Activated naive CD4-positive, alpha-beta T cell treated with anti-CD3 and anti-CD28 coated beads, Interleukin-2, amount 50 U/mL, for 16 hours (primary cell): ENCODE results near the gene SERPINA1.

ENCODE experiments used
- DNase-seq: peaks from one replicate; pipeline ENCODE4 v3.0.0-alpha.2; 2020

Gene SERPINA1

DNA sequence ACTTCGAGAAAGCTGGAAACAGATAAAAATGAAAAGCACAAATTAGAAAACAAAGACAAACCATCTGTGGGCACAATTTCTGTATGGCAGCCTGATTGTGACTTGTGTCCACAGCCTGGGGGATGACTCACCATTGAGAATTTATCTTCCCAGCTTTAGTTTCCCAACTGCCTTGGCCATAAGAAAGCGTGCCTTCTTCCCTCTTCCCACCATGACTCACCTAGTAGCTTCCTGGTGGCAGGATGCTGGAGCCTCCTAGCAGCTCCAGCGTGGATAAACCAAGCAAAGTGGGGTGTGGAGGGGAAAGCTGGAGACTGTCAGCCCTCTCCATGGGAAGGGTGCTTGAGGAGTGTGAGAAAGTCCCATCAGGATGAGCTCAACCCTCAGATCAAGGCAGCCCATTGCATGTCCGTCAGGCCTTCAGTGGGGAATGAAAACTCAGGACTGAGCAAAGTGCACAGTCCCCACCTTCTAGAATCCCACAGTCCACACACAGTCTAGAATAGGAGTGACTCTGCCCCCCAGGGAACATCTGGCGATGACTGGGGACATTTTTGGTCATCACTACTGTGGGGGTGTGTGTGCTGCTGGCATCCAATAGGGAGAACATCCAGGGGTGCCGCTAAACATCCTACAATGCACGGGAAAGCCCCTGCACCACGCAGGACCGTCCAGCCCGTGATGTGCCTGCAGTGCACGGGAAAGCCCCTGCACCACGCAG lies 42.9 kb downstream of the SERPINA1 start:
- DNase-seq, result no peak

DNA sequence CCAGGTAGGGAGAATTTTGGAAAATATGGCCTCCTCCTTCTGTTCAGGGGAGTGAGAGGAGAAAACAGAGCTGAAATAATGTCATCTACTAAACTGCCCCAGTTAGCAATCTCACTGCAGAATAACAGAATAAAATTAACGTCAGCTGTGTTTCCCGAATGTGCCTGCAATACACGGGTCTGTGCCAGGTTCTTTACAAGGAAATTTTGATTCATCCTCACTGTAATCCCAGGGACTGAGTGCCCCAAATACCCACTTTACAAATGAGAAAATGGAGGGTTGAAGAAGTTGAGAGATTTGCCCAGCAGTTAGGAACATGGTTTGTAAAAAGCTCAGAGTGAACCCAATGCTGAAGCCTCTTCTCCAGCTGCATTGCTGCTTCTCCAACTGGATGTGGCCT lies 44.0 kb downstream of the SERPINA1 start:
- DNase-seq, result no peak

DNA sequence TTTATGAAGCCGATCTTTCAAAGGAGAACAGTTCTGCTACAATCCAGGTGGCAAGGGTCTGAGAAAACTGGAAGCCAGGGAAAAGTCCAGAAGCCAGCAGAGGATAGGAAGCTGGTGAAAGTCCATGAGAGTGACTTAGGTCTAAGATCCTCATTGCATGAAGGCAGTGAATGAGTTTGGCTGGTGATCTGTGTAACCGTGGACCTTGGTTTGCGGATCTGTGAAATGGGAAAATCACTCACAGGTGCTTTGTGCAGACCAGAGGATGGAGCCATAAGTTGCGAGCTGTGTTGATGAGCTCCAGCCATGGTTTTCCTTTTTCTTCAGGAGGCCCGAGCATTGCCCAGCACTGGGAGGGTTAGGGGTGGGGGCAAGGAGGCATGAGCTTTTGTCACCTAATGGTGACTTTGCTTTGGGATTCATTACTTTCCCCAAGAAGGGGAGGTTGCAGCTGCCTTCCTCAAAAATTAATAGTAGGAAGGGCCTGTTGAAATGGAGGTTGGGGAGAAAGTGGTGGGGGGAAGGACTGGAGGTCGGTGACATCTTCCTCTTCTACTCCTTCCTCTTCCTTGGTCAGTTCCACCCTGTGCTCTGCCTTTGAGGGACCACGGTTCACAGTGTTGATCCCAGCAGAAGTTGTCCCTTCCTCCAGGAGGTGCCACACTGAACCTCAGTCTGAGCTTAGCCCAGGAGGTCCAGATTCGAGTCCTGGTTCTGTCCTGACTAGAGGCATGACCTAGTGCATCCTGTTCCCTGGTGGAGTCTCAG lies 45.0 kb downstream of the SERPINA1 start:
- no peak for DNase-seq

DNA sequence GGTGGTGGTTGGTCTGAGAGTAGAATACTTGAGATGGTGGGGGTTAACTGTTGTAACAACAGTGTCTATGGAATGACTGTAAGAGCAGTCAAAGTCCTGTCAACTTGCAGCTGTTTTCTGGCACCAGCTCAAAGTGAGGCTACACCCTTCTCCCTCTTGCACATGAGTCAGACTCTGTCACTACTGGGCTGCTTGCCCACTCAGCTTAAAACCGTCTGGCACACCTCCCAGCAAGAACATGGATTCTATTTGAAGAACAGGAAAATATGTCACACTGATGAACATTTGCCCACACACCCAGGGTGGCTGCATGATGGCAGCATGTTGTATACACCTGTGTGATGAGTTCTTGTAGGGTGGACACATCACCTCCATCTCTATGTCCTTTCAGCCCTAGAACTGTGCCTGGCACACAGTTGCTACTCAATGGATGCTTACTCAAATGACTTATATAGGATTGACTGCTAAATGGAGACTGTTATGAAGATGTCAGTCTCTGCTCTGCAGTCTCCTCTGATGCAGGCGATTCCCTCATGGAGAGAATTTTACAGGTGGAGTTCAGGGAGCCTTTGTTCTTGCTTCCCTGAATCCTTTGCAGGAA lies 46.0 kb downstream of the SERPINA1 start:
- no peak for DNase-seq

DNA sequence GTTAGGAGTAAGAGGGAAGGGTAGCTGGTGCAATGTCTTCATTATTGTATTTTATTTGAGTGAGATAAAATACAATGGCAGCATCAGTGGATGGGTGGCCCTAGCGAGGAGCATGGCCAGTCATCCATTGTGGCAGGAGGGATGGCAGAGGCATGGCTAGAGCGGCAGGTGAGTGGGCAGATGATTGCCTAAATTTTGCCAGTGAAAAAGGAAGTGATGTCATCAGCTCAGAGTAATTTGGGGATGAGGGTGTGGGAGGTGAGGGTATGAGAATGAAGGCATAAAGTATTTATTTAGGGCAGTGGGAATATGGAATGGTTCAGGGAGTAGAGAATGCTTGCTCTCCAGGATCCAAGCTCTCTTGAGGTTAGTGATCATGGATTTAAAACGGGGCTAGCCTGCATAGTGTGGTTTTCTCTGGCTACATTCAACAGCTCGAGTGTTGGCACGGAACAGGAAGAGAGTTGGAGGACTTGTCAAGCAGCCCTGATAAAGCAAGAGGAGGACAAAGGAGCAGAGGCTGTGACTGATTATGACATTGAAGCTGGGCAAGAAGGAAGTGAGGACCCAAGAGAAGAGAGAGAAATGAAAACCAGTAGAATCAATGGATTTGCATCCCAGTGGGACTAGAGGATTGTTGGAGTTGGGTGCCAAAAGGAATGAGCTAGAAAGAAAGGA lies 46.6 kb downstream of the SERPINA1 start:
- no peak for DNase-seq

DNA sequence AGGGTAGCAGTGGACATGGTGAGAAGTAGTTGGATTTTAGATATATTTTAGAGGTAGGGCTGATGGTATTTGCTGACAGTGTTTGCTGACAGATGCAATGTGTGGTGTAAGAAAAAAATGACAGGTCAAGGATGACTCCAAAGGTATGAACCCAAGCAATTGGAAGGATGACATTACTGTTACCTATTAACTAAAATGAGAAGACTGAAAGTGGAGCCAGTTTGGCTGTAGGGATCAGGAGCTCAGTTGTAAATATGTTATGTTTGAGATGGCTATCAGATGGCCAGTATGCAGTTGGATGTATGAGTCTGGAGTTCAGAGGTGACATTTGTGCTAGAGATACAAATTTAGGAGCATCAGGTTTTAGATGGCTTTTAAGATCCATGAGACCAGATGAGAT lies 47.9 kb downstream of the SERPINA1 start:
- no peak for DNase-seq

DNA sequence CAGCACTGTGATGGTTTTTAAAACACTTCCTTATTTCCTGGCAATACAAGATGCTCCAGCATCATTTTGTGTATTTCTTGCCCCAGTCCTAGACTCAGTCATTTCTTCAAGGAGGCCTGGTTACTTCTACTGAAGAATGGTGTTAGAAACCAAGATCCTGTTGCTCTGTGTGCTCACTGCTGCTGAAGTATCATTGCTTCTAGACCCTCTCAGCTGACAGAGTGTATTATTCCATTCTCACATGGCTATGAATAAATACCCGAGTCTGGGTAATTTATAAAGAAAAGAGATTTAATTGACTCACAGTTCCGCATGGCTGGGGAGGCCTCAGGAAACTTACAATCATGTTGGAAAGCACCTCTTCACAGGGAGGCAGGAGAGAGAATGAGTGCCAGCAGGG lies 50.4 kb downstream of the SERPINA1 start:
- DNase-seq, result no peak

DNA sequence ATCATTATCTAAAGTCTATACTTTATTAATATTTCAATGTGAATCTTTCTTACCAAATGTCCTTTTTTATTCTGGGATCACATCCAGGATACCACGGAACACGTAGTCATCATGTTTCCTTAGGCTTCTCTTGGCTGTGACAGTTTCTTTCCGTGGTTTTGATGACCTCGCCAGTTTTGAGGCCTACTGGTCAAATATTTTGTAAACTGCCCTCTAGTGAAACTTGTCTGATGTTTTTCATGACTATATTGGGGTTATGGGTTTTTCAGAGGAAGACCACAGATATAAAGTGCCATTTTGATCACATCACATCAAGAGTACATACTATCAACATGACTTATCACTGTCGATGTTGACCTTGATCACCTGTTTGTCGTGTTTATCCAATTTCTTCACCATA lies 51.1 kb downstream of the SERPINA1 start:
- no peak for DNase-seq

DNA sequence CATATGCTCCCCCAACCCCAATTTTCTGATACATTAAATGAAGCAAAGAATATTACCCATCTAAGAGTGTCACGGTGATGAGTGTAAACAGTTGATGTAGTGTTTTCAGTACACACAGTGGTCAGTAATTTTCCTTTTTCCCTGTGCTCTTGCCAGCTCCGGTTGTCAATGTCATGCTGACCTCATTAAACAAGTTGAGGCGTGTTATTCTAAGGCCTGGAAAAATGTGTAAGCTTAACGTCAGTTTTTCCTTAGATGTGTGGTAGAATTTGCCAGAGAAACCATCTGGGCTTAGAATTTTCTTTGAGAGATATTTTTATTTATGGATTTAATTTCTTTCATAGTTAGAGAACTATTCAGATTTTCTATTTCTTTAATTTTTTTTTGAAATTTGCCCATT lies 53.5 kb downstream of the SERPINA1 start:
- no peak for DNase-seq

DNA sequence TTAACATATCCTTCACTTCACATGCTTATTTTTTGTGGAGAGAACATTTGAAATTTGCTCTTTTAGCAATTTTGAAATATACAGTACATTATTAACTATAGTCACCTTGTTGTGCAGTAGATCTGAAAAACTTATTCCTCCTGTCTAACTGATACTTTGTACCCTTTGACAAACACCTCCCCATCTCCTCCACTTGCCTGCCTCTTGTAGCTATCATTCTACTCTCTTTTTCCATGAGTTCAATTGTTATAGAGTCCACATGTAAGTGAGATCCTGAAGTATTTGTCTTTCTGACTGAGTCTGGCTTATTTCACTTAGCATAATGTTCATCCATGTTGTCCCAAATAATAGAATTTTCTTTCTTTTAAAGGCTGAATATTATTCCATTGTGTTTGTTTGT lies 55.8 kb downstream of the SERPINA1 start:
- DNase-seq, result no peak

DNA sequence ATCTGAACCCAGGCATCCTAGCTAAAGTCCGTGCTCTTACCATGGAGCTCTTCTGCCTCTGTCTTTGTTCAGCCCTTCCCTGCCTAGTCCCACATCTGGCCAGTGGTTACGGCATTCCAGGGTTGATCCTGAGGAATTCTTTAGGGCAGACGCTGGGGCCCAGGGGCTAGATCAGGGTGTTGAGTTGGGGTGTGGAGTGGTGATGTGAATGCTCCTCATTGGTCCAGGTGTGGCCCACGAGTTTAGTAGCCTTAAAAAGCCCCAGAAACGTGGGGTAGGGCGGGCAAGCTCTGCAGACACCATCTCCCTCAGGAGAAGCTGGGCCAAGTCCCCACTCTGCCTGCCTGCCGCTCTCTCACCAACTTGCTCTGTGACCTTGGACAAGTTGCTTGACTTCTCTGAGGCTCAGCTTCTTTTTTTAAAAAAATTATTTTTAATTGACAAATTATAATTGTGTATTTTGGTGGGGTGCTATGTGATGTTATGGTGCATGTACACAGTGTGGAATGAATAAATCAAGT lies 56.3 kb downstream of the SERPINA1 start:
- no peak for DNase-seq

DNA sequence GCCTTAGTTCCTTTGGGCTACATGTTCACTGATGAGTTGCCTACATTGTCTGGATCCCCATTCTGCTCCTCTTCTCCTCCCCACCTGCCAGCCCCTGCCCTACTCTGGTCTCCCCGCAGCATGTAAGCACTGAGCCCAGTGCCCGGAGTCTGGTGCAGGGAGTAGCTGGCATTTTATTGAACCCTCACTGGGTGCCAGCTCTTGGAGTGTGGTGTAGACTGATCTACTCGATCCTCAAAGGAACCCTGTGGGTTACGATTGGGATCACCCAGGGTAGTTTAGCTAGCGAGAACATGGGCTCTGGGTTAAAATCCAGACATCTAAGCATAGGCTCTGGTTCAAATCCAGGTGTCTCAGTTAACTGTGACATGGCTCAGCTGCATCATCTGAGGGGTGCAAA lies 56.9 kb downstream of the SERPINA1 start:
- no peak for DNase-seq

DNA sequence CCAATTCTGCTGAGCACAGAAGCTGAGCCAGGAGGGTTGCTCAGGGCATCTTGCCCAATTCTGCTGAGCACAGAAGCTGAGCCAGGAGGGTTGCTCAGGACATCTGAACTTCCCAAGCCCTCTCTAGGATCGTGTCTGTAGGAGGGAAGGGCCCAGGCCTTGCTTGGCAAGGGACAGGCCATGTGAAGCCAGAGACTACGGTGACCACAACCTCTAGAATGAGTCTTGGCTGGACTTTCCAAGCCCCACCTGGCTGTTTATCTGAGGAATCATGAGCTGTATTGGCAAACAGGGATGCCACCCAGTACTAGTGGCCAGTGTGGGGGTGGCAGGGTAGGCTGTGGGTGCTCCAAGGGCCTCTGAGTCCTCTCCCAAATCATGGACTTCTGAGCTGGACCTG lies 57.5 kb downstream of the SERPINA1 start:
- DNase-seq, result no peak

DNA sequence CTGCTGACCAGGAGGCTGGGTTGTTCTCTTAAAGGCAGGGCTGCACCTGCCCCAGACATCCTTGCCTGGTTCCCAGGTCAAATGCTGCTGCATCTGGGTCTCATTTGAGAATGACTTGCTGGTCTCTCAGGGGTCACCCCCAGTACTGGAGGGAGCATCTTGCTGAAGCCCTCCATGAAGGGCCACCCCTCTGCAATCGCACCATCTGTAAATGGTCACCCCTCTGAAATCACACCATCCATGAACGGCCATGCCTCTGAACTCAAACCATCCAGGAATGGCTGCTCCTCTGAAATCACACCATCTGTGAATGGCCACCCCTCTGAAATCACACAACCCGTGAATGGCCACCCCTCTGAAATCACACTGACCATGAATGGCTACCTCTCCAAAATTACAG lies 58.0 kb downstream of the SERPINA1 start:
- no peak for DNase-seq

DNA sequence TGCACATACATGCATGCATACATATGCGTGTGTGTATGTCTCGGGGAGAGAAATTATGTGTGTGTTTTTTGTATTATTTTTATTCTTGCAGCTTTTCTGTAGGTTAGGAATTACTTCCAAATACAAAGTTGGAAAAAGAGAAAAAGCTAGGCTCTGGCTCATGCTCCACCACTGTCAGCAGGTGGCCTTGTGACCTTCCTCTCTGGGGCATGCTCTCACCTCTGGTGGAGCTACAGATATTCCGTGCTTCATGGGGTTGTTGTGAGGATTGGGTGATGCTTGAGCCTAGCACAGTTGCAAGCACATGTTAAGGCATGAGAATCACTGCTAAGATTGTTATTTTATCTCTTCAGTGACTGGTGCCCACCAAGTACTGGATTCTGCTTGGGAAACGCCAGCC lies 58.5 kb downstream of the SERPINA1 start:
- no peak for DNase-seq

DNA sequence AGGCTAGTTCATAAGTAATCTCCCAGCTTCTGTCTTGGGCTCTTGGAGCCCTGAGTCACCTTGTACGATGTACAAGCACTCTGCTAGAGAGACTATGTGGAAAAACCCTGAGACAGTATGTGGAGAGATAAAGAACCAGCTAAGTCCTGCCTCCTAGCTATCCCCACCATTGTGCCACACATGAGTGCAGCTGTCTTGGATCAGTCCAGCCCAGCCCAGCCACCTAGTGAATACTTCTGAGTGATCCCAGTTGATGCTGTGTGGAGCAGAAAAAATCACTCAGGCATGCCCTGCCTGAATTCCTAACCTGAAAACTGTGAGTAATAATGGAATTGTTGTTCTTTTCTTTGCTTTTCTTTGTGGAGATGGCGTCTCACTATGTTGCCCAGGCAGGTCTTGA lies 60.2 kb downstream of the SERPINA1 start:
- no peak for DNase-seq
